ENCODE data around the gene APOBEC3G.

The APOBEC3G gene

DNA sequence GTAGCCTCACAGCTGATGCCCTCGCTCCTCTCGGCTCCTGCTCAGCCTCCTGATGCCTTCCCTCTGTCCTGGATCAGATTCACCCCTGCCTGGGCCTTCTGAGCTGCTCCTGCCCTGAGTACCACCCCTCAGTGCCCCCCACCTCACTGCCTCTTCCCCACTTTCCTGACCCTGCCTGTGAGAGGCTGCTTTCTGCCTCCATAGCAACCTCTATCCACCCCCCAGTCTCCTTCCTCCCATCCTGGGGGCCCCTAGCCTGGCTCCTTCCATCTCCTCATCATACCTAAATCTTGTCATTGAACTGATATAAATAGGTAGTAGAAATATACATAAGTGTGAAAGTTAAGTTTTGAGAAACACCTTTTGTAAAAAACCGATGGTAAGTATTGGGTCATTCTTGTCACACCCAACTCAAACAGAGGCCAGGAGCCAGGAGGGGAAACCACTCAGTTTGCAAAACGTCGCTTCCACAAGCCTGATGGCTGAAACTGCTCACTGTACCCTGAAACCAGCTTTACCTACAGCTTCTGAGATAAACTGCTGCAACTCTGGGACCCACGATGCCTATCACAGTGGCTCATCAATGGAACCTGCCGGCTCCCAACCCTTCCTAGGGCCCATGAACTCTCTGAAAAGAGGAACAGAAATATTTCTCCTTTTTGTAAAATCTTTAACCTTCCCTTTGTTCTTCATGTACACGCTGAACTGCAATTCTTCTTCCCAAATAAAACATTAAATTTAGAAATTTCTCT lies 15.2 kb downstream of the APOBEC3G start:
- DNase-seq (ENCODE audit: low read depth), result no peak

DNA sequence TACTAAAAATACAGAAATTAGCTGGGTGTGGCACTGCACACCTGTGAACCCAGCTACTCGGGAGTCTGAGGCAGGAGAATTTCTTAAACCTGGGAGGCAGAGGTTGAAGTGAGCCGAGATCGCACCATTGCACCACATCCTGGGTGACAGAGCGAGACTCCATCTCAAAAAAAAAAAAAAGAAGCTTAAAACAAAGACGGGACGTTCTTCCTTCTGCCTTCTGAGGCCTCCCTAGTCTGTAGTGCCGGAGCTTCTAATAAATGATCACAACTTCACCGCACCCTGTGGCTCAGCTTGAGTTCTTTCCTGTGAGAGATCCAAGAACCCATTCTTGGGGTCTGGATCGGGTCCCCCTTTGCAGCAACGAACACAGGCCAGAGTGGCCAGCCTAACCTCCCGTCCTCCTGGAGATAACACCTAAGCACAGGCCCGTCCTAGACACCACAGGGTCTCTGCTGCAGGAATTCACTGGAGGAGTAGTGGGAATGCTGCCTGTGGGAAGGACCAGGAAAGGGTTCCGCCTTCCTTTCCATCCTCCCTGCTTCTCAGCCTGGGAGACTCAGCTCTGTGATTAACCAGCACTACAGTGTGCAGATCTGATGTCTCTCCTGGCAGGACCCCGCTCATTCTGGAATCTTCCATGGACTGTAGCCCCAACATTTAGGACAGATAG lies 17.8 kb downstream of the APOBEC3G start:
- no peak for DNase-seq (ENCODE audit: low read depth)

DNA sequence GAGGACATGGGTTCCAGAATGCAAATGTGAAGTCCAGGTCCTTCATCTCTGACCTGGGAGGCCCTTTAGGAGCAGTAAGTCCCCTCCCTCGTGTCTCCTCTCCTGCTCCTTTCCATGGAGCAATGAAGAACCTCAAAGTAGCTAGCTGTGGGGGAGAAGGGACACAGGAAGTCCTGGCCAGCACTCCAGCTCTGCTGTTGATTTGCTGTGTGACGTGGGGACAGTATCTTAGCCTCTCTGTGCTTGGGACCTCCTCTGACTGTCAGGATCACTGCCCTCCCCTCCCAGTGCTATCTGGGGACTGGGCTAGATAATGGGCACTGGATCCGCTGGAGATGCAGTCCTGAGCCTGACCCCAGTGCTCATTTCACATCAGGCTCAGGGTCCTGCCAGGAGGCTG lies 18.9 kb downstream of the APOBEC3G start:
- no peak for DNase-seq (ENCODE audit: low read depth)

DNA sequence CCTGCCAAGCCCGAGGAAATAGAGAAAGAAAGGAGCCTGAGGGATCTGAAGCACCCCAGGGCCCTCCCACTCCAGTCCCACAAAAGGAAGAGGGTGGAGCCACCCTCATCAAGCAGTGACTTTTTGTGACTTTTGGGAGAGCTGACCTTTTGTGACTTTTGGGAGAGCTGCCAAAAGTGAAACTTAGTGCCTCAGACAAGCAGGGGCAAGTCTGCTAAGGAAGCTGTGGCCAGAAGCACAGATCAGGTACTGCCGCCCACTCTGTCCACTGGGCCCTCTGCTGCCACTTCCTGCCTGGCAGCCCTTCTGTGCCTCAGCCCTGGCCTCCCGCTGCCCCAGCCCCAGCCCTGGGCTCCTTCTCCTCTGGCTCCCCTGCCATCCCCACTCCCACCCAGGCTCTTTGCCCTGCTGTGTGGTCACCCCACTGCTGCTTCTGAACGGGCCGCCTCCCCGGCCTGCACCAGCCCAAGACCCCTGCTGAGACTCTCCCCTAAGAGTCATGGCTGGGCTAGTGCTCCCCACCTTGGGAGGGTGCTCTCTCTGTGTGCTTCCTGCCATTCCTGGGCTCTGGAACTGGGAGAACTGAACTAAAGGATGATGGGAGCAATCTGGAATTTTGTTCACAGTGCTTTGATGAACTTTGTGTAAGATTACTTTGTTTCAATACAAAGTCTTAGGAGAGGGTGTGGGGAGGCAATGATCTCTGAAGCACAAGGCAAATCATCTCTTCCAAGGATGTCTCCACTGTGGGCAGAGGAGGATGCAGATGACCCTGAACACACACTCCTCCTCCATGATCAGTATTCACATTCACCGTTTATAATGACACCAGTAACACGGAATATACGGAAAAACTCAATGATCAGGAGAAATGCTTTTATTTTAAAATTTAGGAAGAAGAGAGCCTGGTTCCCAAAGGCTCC lies 20.3 kb downstream of the APOBEC3G start, which contains the start of gene APOBEC3H:
Gene APOBEC3H (plus strand): TSS at position 147 of the 923 bp plus-strand sequence. CDS start 3,035 bp downstream, outside the sequence.
- DNase-seq (ENCODE audit: low read depth), result no peak

DNA sequence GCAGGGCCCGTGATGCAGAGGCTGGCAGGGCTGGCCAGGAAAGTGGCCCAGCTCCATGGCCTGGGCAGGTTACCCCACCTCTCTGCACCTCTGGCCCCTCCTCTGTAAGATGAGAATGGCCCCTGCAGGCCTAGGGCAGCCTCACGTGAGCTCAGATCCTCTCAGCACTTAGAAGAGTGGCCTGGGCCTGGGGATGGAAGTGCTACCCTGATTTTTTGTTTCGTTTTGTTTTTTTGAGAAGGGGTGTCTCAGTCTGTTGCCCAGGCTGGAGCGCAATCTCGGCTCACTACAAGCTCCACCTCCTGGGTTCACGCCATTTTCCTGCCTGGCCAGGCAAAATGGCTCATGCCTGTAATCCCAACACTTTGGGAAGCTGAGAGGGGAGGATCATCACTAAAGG lies 21.0 kb downstream of the APOBEC3G start:
- no peak for DNase-seq (ENCODE audit: low read depth)

DNA sequence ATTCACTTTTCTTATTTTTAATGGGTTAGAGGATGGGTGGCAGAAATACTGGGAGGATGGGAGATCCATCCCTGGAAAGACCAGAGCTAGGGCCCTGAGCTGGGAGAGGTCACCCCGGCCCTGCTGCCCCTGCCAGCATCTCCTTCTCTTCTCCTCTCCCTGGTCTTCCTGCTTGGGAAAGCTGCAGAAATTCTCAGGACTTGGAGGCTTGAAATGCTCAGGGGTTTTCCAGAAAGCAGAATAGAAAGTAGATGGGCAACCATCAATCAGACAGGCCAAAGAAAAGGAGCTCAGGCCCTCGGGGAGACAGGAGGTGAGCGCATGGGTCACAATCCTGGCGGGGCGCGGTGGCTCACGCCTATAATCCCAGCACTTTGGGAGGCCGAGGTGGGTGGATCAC lies 21.5 kb downstream of the APOBEC3G start:
- no peak for DNase-seq (ENCODE audit: low read depth)

DNA sequence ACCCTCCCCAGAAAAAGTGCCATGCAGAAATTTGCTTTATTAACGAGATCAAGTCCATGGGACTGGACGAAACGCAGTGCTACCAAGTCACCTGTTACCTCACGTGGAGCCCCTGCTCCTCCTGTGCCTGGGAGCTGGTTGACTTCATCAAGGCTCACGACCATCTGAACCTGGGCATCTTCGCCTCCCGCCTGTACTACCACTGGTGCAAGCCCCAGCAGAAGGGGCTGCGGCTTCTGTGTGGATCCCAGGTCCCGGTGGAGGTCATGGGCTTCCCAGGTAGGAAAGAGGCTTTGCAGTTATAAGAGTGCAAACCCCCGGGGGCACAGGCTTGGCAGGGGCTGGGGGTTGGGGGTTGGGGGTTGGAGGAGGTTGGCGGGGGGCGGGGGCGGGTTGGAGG lies 24.2 kb downstream of the APOBEC3G start:
- DNase-seq (ENCODE audit: low read depth), result no peak

DNA sequence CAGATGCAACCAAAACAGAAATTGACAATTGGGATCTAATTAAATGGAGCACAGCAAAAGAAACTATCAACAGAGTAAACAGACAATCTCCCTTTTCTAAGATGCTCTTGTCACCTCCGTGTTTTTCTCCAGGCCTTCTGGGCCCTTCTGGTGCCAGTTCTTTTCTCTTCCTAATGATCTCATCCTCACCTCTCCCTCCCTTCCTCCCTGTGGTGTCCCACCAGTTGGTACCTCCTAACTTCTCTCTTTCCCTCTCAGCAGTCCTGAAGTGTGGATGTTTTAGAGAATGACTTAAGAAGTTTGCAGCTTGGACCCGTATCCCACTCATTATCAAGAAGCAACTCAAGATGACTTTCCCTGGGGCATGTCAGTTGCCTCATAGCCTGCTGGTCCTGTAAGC lies 26.4 kb downstream of the APOBEC3G start:
- no peak for DNase-seq (ENCODE audit: low read depth)

DNA sequence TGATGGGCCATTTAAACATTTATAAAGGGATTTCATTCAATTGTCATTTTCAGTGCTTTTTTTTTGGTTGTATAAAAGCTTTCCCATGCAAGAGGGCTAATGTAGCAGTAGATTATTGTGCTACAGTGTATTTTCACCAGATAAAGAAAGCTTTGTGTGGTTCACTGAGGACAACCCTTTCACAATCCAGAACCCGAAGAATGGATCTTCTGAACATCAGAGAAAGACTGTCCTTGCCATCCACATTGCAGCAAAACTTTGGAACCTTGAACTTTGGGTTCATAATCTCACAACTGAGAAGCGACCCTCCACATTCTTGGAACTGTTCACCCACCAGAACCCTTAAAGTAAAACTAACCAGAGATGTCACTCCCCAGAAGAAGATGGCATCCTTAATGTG lies 29.3 kb downstream of the APOBEC3G start:
- no peak for DNase-seq (ENCODE audit: low read depth)

DNA sequence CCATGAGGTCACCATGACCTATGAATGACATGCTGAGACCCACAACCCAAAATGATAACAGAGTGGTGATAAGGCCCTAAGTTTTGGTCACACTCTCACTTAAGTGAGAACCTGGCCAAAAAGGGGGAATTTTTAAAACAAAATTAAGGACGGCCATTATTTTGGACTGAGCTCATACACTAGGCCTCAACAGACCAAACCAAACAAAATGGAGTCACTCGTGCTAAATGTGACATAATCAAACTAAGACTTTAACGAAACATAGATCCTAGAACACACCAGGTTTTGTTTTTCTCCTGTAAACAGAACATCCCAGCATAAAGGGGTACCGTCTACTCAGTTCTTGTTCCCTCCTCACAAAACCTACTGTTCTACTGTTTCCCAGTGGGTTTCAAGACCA lies 31.4 kb downstream of the APOBEC3G start:
- no peak for DNase-seq (ENCODE audit: low read depth)

DNA sequence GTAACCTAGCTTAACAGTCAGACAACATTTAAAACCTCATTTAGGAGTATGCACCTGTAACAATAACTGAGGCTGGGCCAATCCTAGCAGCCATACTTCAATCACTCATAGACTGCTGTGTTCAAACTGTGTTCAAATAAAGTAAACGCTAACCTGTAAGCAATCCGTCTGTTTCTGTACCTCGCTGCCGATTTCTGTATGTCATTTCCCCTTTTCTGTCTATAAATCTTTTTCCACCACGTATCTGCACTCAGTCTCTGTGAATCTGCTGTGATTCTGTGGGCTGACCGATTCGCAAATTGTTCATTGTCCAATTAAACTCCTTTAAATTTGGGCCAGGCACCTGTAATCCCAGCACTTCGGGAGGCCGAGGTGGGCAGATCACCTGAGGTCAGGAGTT lies 32.3 kb downstream of the APOBEC3G start:
- DNase-seq (ENCODE audit: low read depth), result no peak

DNA sequence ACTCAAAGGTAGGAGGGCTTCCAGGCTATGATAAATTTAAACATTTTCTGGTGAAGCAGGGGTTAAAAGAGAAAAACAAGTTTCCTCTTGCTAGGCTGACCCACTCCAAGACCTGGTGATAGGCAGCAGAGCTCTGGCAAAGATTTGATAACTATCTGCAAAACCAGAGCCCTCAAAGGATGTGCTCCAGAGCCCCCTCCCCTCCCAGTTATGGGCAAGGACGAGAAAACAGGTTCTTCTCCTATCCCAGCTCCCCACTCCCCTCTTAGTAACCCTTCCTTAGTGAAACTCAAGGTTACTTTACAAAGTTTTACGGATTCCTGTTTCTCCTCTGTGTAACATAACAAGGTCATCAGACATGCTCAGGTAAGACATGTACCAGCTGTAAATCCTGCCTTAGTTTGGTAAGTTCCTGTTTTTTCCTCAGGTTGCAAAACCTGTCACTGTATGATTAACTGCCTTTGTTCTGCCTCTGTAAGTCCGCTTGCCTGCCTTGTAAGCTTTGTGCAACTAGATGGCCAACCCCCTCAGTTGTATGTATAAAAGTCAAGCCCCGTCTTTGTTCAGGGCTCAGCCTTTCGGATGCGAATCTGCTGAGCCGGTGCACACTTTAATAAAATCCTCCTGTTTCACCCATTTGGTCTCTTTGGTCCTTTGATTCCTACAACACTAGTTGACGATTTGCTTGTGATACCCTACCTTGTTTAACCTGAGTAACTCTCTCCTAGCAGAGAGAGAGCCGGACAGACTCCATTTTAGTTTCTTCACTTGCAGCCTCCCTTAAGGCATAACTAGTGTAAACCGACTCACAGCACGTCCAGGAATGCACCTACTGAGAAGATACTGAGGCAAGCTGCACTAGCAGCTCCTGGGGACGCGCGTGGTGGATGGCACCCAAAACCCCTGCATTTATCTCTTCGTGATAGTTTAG lies 33.8 kb downstream of the APOBEC3G start:
- no peak for DNase-seq (ENCODE audit: low read depth)

DNA sequence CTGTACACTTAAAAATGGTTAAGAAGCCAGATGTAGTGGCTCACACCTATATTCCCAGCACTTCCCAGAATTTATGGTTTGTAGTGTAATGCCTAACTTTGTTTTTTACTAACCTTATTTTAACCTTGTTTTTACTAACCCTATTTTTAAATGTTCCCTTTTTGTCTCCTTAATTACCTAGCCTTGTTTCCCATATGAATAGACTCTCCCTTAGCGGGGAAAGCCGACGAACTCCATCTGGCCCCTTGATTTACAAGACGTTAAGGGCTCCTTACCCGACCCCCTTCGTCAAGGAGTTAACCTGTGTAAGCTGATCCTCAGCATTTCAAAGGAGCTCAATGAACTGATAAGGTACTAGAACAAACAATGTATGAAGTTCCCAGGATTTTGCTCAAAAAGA lies 37.0 kb downstream of the APOBEC3G start:
- DNase-seq (ENCODE audit: low read depth), result no peak

DNA sequence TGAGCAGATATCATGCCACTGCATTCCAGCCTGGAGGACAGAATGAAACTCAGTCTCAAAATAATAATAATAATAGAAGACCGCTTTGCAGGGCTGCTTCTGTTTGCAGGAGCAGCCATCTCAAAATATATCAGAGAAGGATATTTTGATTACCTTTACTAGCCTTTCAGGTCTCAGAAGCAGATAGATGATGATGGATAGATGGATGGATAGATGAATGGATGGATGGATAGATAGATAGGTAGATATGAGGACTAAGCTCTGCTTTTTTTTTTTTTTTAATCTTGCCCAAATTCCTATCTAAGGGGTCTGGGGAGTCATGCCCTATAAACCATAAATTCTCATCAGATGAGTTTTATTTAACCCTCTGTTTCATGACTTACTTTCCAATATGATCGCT lies 38.5 kb downstream of the APOBEC3G start:
- DNase-seq (ENCODE audit: low read depth), result no peak

DNA sequence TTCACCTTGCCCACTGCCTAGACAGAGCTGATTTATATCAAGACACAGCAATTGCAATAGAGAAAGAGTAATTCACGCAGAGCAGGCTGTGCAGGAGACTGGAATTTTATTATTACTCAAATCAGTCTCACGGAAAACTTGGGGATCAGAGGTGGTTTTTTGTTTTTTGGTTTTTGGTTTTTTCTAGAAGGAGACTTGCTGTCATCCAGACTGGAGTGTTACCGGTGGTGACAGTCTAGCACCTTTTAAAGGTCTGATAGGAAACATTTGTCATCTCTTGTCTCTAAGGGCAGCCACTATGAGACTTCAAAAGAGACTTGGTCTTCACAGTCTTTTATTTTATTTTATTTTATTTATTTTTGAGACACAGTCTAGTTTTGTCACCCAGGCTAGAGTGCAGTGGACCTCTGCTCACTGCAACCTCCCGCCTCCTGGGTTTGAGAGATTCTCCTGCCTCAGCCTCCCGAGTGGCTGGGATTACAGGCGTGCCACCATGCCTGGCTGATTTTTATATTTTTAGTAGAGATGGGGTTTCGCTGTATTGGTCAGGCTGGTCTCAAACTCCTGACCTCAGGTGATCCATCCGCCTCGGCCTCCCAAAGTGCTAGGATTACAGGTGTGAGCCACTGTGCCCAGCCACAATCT lies 39.0 kb downstream of the APOBEC3G start:
- DNase-seq (ENCODE audit: low read depth), result no peak

DNA sequence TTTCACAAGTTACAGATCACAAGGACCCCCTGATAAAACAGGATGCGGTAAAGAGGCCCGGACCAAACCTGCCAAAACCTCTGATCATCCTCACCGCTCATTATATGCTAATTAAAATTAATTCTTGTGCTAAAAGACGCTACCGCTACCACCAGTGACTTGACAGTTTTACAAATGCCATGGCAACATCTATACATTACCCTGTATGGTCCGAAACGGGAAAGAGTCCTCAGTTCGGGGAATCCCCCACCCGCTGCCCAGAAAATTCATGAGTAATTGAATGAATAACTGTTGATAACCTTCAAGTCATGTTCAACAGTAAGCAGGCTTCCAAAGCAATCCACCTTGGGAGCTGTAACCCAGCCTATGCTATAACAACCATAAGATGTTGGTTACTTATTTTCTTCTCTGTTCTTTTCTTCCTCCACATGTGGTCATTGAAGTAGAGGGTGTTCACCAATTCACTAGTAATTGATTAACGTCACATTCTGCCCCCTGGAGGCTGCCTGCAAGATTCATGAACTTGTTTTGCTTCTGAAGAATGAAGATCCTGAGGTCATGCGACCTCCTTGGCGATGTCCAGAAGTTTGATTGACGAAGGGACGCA lies 40.6 kb downstream of the APOBEC3G start:
- DNase-seq (ENCODE audit: low read depth), result peak; percentile 19

DNA sequence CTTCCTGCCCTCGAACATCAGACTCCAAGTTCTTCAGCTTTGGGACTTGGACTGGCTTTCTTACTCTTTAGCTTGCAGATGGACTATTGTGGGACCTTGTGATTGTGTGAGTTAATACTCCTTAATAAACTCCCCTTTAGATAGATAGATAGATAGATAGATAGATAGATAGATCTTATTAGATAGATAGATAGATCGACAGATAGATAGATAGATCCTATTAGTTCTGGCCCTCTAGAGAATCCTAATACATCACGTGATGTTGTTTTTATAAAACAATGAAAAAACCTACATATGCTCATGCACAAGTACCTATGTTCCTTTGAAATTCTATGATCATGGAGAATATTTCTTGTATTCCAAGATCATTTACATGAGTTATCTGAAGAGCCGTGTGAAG lies 43.9 kb downstream of the APOBEC3G start:
- DNase-seq (ENCODE audit: low read depth), result no peak

DNA sequence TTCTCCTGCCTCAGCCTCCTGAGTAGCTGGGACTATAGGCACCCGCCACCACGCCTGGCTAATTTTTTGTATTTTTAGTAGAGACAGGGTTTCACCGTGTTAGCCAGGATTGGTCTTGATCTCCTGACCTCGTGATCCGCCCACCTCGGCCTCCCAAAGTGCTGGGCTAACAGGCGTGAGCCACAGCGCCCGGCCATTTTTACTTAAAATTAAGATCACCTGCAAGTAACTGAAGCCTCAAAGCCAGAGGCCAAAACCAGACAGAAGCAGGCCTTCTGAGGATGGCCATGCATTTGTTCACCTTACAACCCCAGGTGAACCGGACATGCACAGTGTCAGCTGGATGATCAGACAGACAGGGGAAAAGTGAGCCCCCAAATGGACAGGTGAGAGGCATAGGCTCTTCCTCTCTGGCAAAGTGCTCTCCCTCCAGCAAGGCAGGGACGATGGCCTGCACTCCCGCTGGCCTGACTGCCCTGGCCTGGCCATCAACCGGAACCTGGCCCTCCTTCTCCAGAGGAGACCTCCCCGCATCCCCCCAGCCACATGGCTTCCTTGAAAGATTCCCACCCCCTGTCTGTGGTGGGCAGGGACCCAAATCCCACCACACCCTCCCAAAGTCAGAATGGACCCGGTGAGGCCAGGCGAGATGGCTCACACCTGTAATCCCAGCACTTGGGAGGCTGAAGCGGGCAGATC lies 45.8 kb downstream of the APOBEC3G start:
- DNase-seq (ENCODE audit: low read depth), result no peak

DNA sequence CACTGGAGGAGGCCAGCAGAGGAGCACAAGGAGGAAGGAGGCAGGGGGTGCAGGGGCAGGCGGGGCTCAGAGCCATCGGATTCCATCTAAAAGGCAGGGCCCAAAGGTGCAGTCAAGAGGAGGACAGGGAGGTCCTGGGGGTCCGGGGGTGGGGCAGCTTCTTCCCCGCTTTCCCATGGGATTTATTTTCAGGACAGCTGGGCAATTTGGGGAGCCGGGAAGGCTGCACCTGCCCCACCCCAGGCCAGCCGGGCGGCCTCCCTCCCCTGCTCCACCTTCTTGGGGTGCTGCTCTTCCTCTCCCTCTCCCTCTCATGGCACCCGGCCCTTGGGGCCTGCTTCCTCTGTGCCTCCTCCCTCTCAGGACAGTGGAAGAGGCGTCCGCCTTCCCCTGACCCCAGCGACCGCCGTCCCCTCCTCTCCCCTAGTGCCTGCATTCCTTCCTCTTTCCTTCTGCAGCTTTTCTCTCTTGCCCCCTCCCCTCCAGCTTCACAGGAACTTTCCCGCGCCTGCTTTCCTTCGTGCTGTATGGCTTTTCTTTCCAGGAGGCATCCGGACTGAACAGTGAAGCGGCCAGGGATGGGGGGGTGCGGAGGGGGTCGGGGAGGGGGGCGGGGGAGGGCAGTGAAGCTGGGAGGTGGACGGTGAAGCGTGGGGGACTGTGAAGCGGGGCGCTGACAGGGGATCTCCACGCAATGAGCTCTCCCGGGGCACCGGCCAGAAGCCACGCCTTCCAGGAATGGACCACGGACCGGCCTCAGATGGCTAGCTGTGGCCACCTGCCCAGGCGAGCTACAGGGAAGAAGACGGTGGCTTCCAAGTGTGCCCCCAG lies 46.9 kb downstream of the APOBEC3G start:
- no peak for DNase-seq (ENCODE audit: low read depth)
